Measurements from ENCODE around the gene FGFBP3. TPM values are rescaled to one million over a fixed set of nuclear protein-coding genes. Genes with fewer than 3 reads are reported as not detected.

Gene FGFBP3
- total and polyA plus RNA-seq, 2 of the 13 experiments (the other 11 are each of a cell fraction or from before 2014, with no cell fraction given), result 0.50 to 2.0 TPM

DNA sequence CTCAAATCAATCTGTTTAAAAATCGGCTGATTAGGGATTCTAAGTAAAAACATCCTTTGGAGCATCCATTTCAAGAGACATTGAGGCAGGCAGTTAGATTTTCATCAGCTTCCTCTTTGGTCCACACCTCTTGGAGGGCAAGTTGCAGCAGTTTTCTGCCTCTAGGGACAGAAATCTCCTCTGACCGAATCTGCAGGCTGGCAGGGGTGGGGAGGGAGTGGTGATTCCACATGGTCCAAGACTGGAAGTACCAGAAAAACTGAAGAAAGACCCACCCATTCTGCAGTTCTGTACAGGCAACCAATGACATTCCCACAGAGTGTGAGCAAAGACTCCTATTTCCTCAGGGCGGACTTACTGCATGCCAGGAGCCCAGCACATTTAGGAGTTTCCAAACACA lies 29.0 kb downstream of the FGFBP3 start:
- Histone ChIP-seq H3K27ac (ENCODE audit: extremely low read length, insufficient read depth, low read length) (no peak overlapping the region), H3K9ac (ENCODE audit: insufficient read depth, low read depth, low read length) (no peak overlapping the region), H3K27me3 (ENCODE audit: control insufficient read depth in 1 of 2, insufficient read depth in 2 of 2, low read length in 2 of 2) (peaks cover 0 to 3% of the 10 kb centered on the region in 2 experiments; a peak in 1 of 5 replicates), H3K4me1 (ENCODE audit: insufficient read depth, low read length) (peaks cover 31% of the 10 kb centered on the region), H3K4me3 (replicated peaks in 1 of 3; ENCODE audit: insufficient read depth in 1 of 3, low read depth in 2 of 3, low read length in 3 of 3) (no peak overlapping the region), H3K79me2 (ENCODE audit: insufficient read depth, low read length) (no peaks in the 10 kb centered on the region), H3K36me3 (replicated peaks in 1 of 2; ENCODE audit: control insufficient read depth in 1 of 2, insufficient read depth in 2 of 2, low read length in 2 of 2) (no peaks in the 10 kb centered on the region), H3K4me2 (ENCODE audit: low read depth, low read length) (no peak overlapping the region), H4K20me1 (ENCODE audit: insufficient read depth, low read length) (no peaks in the 10 kb centered on the region), H2AFZ (ENCODE audit: low read length) (no peak overlapping the region), H3K9me3 (ENCODE audit: low read length) (no peaks in the 10 kb centered on the region)
- WGBS (ENCODE audit: low lambda C conversion rate), result 5% methylated on average over 3 of the region's 3 CpGs
- CTCF ChIA-PET (ENCODE audit: low intra/inter-chr PET ratio, low total read pairs), result no interaction called here
- FAIRE-seq, result no peak
- ATAC-seq, result peak; percentile 52; the same call in 2 of the 3 replicates
- intact Hi-C loops (cut with micrococcal nuclease; ENCODE audit: unreplicated experiment) (no loop called here), in situ Hi-C loops (cut with HindIII; ENCODE audit: extremely low pct_ligation_motif_present, low pct_unique_long_range_greater_than_20kb) (no loop called here)
- TF ChIP-seq LCORL (IDR thresholded peaks at IDR 0.05), result no peak
- no peak for TF ChIP-seq LCORL (CRISPR knock-in tag; IDR thresholded peaks at IDR 0.05)
- TF ChIP-seq, protein P1, sequence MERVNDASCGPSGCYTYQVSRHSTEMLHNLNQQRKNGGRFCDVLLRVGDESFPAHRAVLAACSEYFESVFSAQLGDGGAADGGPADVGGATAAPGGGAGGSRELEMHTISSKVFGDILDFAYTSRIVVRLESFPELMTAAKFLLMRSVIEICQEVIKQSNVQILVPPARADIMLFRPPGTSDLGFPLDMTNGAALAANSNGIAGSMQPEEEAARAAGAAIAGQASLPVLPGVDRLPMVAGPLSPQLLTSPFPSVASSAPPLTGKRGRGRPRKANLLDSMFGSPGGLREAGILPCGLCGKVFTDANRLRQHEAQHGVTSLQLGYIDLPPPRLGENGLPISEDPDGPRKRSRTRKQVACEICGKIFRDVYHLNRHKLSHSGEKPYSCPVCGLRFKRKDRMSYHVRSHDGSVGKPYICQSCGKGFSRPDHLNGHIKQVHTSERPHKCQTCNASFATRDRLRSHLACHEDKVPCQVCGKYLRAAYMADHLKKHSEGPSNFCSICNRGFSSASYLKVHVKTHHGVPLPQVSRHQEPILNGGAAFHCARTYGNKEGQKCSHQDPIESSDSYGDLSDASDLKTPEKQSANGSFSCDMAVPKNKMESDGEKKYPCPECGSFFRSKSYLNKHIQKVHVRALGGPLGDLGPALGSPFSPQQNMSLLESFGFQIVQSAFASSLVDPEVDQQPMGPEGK (CRISPR knock-in tag; IDR thresholded peaks at IDR 0.05), result no peak
- POLR2A ChIA-PET, result no interaction called here
- no peak for DNase-seq (ENCODE audit: low spot score)
- no TSS peak for BruUV-seq (replicated peaks)

DNA sequence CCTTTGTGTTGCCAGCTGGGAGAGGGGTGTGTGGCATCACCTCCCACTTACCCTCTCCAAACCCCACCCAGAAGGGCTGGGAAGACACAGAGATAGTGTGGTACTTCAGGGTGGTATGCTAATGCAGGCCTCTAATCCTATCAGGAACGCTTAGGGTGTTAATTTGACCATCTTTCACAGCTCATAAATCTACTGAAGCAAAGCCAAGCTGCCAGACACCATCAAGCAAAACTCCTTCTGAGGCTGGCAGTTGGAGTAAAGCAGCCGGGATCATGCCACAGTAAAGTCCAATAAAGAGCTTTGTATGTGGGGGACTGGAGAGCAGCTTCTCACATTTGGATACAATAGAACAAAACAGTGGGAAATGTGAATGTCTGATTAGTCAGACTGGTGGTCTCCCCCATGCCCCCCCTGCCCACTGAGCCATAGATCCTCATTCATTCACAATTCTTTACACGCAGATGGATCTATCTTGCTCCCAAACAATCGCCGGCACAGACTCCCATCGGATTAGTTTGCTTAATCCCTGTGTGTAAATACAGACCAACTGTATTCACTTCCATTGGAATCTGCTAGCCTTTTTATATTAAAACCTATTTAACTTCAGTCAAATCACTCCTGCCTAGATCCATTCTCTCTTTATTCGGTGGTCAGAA lies 29.6 kb downstream of the FGFBP3 start:
- H3K36me3 ChIP-seq (replicated peaks in 1 of 2; ENCODE audit: control insufficient read depth in 1 of 2, insufficient read depth in 2 of 2, low read length in 2 of 2), result no peaks in the 10 kb centered on the region
- H3K79me2 ChIP-seq (ENCODE audit: insufficient read depth, low read length), result no peaks in the 10 kb centered on the region
- H3K4me2 ChIP-seq (ENCODE audit: low read depth, low read length), result no peak overlapping the region
- FAIRE-seq, result no peak
- no peak for DNase-seq (ENCODE audit: low spot score)
- intact Hi-C loops (cut with micrococcal nuclease; ENCODE audit: unreplicated experiment), result no loop called here
- H3K4me1 ChIP-seq (ENCODE audit: insufficient read depth, low read length), result peaks cover 27% of the 10 kb centered on the region
- no peaks in the 10 kb centered on the region for H3K9me3 ChIP-seq (ENCODE audit: low read length)
- in situ Hi-C loops (cut with HindIII; ENCODE audit: extremely low pct_ligation_motif_present, low pct_unique_long_range_greater_than_20kb), result no loop called here
- peaks cover 0 to 3% of the 10 kb centered on the region in 2 experiments; a peak in 1 of 5 replicates for H3K27me3 ChIP-seq (ENCODE audit: control insufficient read depth in 1 of 2, insufficient read depth in 2 of 2, low read length in 2 of 2)
- BruUV-seq (replicated peaks), result no TSS peak
- WGBS (ENCODE audit: low lambda C conversion rate), result 19% methylated on average over 7 of the region's 7 CpGs
- ChIA-PET POLR2A (no interaction called here), CTCF (ENCODE audit: low intra/inter-chr PET ratio, low total read pairs) (no interaction called here)
- TF ChIP-seq ZNF207 (IDR thresholded peaks at IDR 0.05; ENCODE audit: borderline replicate concordance) (no peak), ZKSCAN8 (CRISPR knock-in tag; IDR thresholded peaks at IDR 0.05; ENCODE audit: borderline replicate concordance) (0 out of 2 replicates have a peak, but pooled peaks have one; percentile 66), FLYWCH1 (CRISPR knock-in tag; IDR thresholded peaks at IDR 0.05) (no peak), ZNF674 (CRISPR knock-in tag; IDR thresholded peaks at IDR 0.05; ENCODE audit: low read depth) (no peak)
- H3K27ac ChIP-seq (ENCODE audit: extremely low read length, insufficient read depth, low read length), result no peak overlapping the region
- ATAC-seq, result no peak
- H3K4me3 ChIP-seq (replicated peaks in 1 of 3; ENCODE audit: insufficient read depth in 1 of 3, low read depth in 2 of 3, low read length in 3 of 3), result no peak overlapping the region
- H4K20me1 ChIP-seq (ENCODE audit: insufficient read depth, low read length), result no peaks in the 10 kb centered on the region
- H3K9ac ChIP-seq (ENCODE audit: insufficient read depth, low read depth, low read length), result no peak overlapping the region
- H2AFZ ChIP-seq (ENCODE audit: low read length), result no peak overlapping the region

All from HepG2 (cell line).